HG02678 (cell line): Measurements from ENCODE around the gene RPS6KA5.

ENCODE experiments used
- ATAC-seq: cut with Tn5 transposase; IDR thresholded peaks from one replicate; pipeline ENCODE4 v1.9.1; 2021; ENCODE audit warnings: mild to moderate bottlenecking, moderate library complexity; ENCODE audit not compliant: unreplicated experiment

Gene RPS6KA5

GRCh38 chr14:91031666-91032065 is 28.8 kb downstream of the RPS6KA5 start:
- ATAC-seq = no peak

- ATAC-seq = no peak
Observed at GRCh38 chr14:91029456-91030217, 30.8 kb downstream of the RPS6KA5 start.

- no peak for ATAC-seq
Observed at GRCh38 chr14:91027561-91027960, 32.9 kb downstream of the RPS6KA5 start.

GRCh38 chr14:91022622-91023028 is 37.8 kb downstream of the RPS6KA5 start:
- ATAC-seq = peak; percentile 93

- peak; percentile 44 for ATAC-seq
Observed at GRCh38 chr14:91021991-91022621, 38.3 kb downstream of the RPS6KA5 start.

- ATAC-seq = no peak
Observed at GRCh38 chr14:91021115-91021514, 39.3 kb downstream of the RPS6KA5 start.

- ATAC-seq = no peak
Observed at GRCh38 chr14:91019673-91020072, 40.8 kb downstream of the RPS6KA5 start.

GRCh38 chr14:91018481-91018880 is 42.0 kb downstream of the RPS6KA5 start:
- ATAC-seq = no peak

- ATAC-seq = no peak
Observed at GRCh38 chr14:91016800-91017410, 43.5 kb downstream of the RPS6KA5 start.

- no peak for ATAC-seq
Observed at GRCh38 chr14:91015435-91015834, 45.0 kb downstream of the RPS6KA5 start.

- ATAC-seq = no peak
Observed at GRCh38 chr14:91012045-91012444, 48.4 kb downstream of the RPS6KA5 start.

GRCh38 chr14:91010153-91010533 is 50.3 kb downstream of the RPS6KA5 start:
- ATAC-seq = no peak

- ATAC-seq = peak; percentile 92
Observed at GRCh38 chr14:91009501-91010152, 50.8 kb downstream of the RPS6KA5 start.

- ATAC-seq = peak; percentile 7
Observed at GRCh38 chr14:91008759-91009409, 51.6 kb downstream of the RPS6KA5 start.

GRCh38 chr14:91005716-91006115 is 54.7 kb downstream of the RPS6KA5 start:
- no peak for ATAC-seq

- ATAC-seq = no peak
Observed at GRCh38 chr14:91004987-91005386, 55.5 kb downstream of the RPS6KA5 start.

GRCh38 chr14:90999299-90999698 is 61.1 kb downstream of the RPS6KA5 start:
- no peak for ATAC-seq

- ATAC-seq = no peak
Observed at GRCh38 chr14:90996967-90997366, 63.5 kb downstream of the RPS6KA5 start.

- ATAC-seq = no peak
Observed at GRCh38 chr14:90995785-90996184, 64.7 kb downstream of the RPS6KA5 start.

GRCh38 chr14:90993792-90994191 is 66.6 kb downstream of the RPS6KA5 start:
- ATAC-seq = no peak
